ENCODE results near the gene IRAK2. TPM values are rescaled to one million over a fixed set of nuclear protein-coding genes. Genes with fewer than 3 reads are reported as not detected.

Gene IRAK2
- total and polyA plus RNA-seq, 2 of the 8 experiments (the other 6 are each of a cell fraction or from before 2014, with no cell fraction given) = 1.5 TPM

GRCh38 chr3:10287936-10288574 is 123.3 kb downstream of the IRAK2 start:
- Histone ChIP-seq H2BK20ac (ENCODE audit: low read length) (no peak overlapping the region), H3K23me2 (ENCODE audit: low read depth, low read length) (no peaks in the 10 kb centered on the region), H4K8ac (ENCODE audit: extremely low read depth, insufficient read depth, low read length) (no peak overlapping the region), H2BK15ac (ENCODE audit: low read length) (no peak overlapping the region), H2BK5ac (ENCODE audit: low read depth, low read length) (no peak overlapping the region; the same call in 1 of the 2 replicates), H3K4me3 (ENCODE audit: extremely low read depth in 1 of 4, insufficient read depth in 2 of 4, low read depth in 3 of 4, low read length in 4 of 4) (no peak overlapping the region), H3K9ac (replicated peaks in 1 of 4; ENCODE audit: extremely low read depth in 1 of 4, low read depth in 3 of 4, low read length in 3 of 4) (peak overlapping the region in 1 of 4 experiments; percentile 31; a peak in 1 of 7 replicates), H3K18ac (ENCODE audit: extremely low read depth, low read length) (no peak overlapping the region), H3K79me2 (ENCODE audit: control insufficient read depth in 1 of 2, insufficient read depth in 2 of 2, low read length in 2 of 2) (no peaks in the 10 kb centered on the region), H3K14ac (ENCODE audit: insufficient read length) (no peak overlapping the region), H3K4me1 (replicated peaks in 1 of 4; ENCODE audit: control insufficient read depth in 3 of 4, insufficient read depth in 4 of 4, low read length in 3 of 4) (peaks cover 0 to 7% (median 4%) of the 10 kb centered on the region in 4 experiments; a peak in 6 of 7 replicates), H4K91ac (replicated peaks; ENCODE audit: insufficient read length, low read length) (no peak overlapping the region), H2AK5ac (ENCODE audit: low read depth, low read length) (no peak overlapping the region), H3K36me3 (ENCODE audit: control insufficient read depth in 2 of 4, insufficient read depth in 4 of 4, low read length in 3 of 4) (peaks cover 0 to 8% (median 2%) of the 10 kb centered on the region in 4 experiments; a peak in 5 of 8 replicates), H3K9me3 (ENCODE audit: insufficient read depth in 2 of 2, low read depth in 1 of 2, low read length in 1 of 2) (no peaks in the 10 kb centered on the region), H3K79me1 (ENCODE audit: low read depth, low read length) (no peaks in the 10 kb centered on the region; the same call in 1 of the 2 replicates), H4K20me1 (replicated peaks in 1 of 2; ENCODE audit: control insufficient read depth in 1 of 2, insufficient read depth in 2 of 2, low read length in 2 of 2) (peaks cover 0 to 2% of the 10 kb centered on the region in 2 experiments), H3K23ac (ENCODE audit: insufficient read length) (no peak overlapping the region), H3K27me3 (replicated peaks in 1 of 4; ENCODE audit: control insufficient read depth in 3 of 4, extremely low read depth in 1 of 4, insufficient read depth in 3 of 4, low read length in 3 of 4) (no peaks in the 10 kb centered on the region), H3K27ac (ENCODE audit: low read depth, low read length) (no peak overlapping the region), H4K5ac (ENCODE audit: insufficient read length, low read depth, low read length) (no peak overlapping the region), H2BK120ac (replicated peaks; ENCODE audit: low read depth, low read length) (no peak overlapping the region), H3K4ac (replicated peaks; ENCODE audit: insufficient read length, low read depth, low read length) (no peak overlapping the region), H2BK12ac (ENCODE audit: low read depth, low read length) (no peak overlapping the region), H3K4me2 (ENCODE audit: insufficient read depth in 1 of 2, low read depth in 2 of 2, low read length in 2 of 2) (no peak overlapping the region), H2AFZ (ENCODE audit: low read length) (no peak overlapping the region), H3K56ac (replicated peaks; ENCODE audit: insufficient read length, low read depth, low read length) (no peak overlapping the region)
- ChIA-PET POLR2A (ENCODE audit: partially characterized antibody) (interaction anchor here (0.8 to 1.2 kb wide), 2 partner anchors 13 to 16 kb away, joined by 3 read pairs; no protein-coding TSS in a partner anchor), CTCF (ENCODE audit: partially characterized antibody) (interaction anchor here (0.7 to 3.1 kb wide), 10 partner anchors 11 to 183 kb away, joined by 3 to 11 read pairs (median 4); partner anchors contain the start of genes FANCD2OS and IRAK2)
- FAIRE-seq (no peak), DNase-seq (ENCODE audit: low read depth in 1 of 2, low spot score in 2 of 2) (no peak)
- 88% methylated on average over 12 of the region's 12 CpGs; no CpG with 5 or more reads in 1 of the 2 experiments for whole genome bisulfite sequencing, 2 experiments (ENCODE audit: extremely low coverage in 1 of 2, insufficient coverage in 1 of 2, insufficient read length in 1 of 2, insufficient replicate concordance in 2 of 2, low coverage in 1 of 2, low lambda C conversion rate in 2 of 2, missing lambda C conversion rate in 1 of 2)
- TF ChIP-seq EGR1 (IDR thresholded peaks at IDR 0.05; ENCODE audit: borderline replicate concordance, low read depth, low read length) (no peak), BRCA1 (IDR thresholded peaks at IDR 0.05; ENCODE audit: low read depth, low read length) (no peak), SIN3A (conservative IDR thresholded peaks at IDR 0.05 in 1 of 2, IDR thresholded peaks at IDR 0.05 in 1 of 2; ENCODE audit: low read depth in 1 of 2, low read length in 2 of 2) (no peak), EP300 (IDR thresholded peaks at IDR 0.05; ENCODE audit: borderline replicate concordance in 1 of 2, low read depth in 2 of 2, low read length in 2 of 2) (no peak), CEBPB (IDR thresholded peaks at IDR 0.05; ENCODE audit: low read depth, low read length) (no peak), RFX5 (IDR thresholded peaks at IDR 0.05; ENCODE audit: borderline replicate concordance, low read depth, low read length) (no peak), CBX8 (IDR thresholded peaks at IDR 0.05; ENCODE audit: borderline replicate concordance, low read depth, low read length) (no peak), KDM4A (IDR thresholded peaks at IDR 0.05; ENCODE audit: low read depth, low read length, severe bottlenecking) (no peak), TAF1 (IDR thresholded peaks at IDR 0.05; ENCODE audit: low read depth, low read length) (no peak), BACH1 (IDR thresholded peaks at IDR 0.05; ENCODE audit: low read length) (no peak), SIX5 (IDR thresholded peaks at IDR 0.05; ENCODE audit: low read depth, low read length) (no peak), TEAD4 (IDR thresholded peaks at IDR 0.05; ENCODE audit: low read depth, low read length) (no peak), PHF8 (conservative IDR thresholded peaks at IDR 0.05; ENCODE audit: low read depth, low read length) (no peak)

All from H1 (cell line).